ENCODE results near the gene TM9SF2.

TM9SF2 gene

GRCh38 chr13:99495466-99496183 is 5.6 kb upstream of the TM9SF2 start:
- no peak for DNase-seq (ENCODE audit: low spot score)

DNA sequence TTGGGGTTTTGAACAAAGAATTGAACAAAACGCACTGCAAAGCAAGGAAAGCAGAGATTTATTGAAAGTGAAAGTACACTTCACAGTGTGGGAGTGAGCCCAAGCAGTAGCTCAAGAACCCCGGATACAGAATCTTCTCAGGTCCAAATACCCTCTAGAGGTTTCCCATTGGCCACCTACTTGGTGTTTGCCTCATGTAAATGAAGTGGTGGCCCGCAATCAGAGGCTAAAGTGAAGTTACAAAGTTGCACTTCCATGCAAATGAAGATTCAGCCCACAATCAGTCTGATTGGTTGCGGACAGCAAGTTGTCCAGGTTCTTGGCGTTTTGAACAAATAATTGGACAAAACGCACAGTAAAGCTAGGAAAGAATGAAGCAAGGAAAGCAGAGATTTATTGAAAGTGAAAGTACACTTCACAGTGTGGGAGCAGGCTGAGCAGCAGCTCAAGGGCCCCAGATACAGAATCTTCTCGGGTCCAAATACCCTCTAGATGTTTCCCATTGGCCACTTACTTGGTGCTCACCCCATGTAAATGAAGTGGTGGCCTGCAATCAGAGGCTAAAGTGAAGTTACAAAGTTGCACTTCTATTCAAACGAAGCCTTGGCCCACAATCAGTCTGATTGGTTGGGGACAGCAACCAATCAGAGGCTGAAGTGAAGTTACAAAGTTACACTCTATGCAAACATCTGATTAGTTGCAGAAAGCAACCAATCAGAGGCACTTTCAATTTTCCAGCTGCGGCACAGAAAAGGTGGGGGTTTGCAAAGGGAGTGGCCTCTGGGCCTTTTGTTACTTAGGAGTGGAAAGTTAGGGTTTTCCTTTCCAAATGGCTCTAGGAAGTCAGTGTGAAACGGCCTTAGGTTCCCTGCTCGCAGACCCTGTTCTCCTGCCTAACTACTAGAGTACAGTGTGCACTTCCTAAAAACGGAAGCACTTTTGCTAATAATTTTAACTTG is 4.8 kb upstream of the TM9SF2 start:
- peak; percentile 84 for DNase-seq (ENCODE audit: low spot score)

- DNase-seq (ENCODE audit: low spot score): peak; percentile 94
Observed at GRCh38 chr13:99498171-99499161, 2.8 kb upstream of the TM9SF2 start.

DNA sequence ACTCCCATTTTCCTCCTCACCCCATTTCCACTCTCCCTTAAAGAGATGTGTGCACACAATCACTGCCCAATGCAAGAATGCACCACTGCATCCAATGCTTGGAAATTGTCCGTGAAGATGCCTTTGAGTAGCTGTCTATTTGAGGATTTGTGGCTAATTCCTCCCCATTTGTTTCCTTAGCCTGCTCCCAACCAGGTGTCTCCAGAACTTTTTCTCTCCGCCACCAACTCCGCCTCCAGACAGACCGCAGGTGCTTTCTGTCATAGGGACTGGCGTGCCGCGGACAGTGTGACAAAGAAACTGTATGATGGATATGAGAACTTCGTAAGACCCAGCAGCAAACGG is 461 bp upstream of the TM9SF2 start:
- no peak for DNase-seq (ENCODE audit: low spot score)

DNA sequence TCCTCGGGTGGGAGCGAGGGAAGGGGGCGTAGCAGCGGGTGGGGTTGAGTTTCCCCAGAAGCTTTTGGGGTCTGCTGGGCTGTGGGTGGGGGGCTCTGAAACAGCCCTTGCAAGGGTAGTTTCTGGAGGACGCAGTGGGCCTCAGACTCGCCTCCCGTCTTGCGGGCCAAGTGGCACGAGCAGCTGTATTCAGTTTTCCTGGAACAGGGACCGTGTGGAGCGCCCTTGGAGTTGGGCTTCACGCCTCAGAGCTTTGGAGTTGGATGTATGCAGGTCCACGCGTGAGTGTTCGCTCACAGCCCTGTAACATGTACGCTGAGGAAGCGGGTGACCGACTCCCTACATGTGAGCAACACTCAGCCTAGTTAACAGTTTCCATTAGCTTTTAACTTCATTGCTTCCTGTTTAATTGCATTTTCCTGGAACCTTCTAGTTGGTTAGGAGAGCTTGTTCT is 603 bp downstream of the TM9SF2 start:
- peak; percentile 58 for DNase-seq (ENCODE audit: low spot score)

DNA sequence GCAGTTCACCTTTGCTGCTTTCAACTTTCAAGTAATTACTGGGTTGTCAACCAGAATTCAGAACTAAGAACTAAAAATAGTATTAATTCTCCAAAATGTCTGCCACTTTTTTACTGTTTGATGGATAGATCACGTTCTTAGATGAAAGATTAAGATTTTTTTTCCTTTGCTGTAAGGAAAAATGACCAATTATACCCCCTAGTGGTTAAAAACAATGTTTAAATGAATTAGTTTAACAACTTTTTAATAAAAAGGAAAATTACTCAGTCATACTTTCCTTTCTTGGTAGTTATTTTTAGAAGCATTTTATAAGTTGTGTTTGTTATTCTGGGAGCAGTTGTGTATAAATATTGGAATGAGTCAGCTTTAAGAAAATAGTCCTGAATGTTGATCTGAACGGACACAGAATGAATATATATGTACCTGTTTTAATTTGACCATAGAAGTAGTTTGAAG is 4.6 kb downstream of the TM9SF2 start:
- peak; percentile 51 for DNase-seq (ENCODE audit: low spot score)

DNA sequence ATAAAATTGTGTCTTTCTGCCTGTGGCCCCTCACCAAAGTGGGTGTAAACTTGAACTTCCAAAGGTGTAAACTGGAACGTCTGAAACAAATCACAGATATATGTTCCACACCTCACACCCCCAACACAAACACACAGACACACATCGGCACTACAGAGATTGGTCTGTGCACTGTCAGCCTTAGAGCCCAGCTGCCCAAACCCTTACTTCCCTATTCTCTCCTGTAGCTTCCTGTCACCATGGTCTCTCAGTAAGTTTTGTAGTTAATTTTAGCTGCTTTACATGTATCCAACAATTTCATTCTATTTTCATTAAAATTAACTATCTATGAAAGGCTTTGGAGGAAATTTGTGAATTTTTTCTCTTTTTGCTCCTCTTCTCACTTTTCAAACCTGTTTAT is 5.4 kb downstream of the TM9SF2 start:
- DNase-seq (ENCODE audit: low spot score): no peak

GRCh38 chr13:99507054-99507453 is 5.8 kb downstream of the TM9SF2 start:
- DNase-seq (ENCODE audit: low spot score): no peak

GRCh38 chr13:99507551-99507950 is 6.3 kb downstream of the TM9SF2 start:
- DNase-seq (ENCODE audit: low spot score): no peak

- DNase-seq (ENCODE audit: low spot score): no peak
Observed at GRCh38 chr13:99507986-99508385, 6.7 kb downstream of the TM9SF2 start.

- DNase-seq (ENCODE audit: low spot score): no peak
Observed at GRCh38 chr13:99509479-99509878, 8.2 kb downstream of the TM9SF2 start.

- DNase-seq (ENCODE audit: low spot score): no peak
Observed at GRCh38 chr13:99514801-99515200, 13.5 kb downstream of the TM9SF2 start.

GRCh38 chr13:99516153-99516929 is 15.1 kb downstream of the TM9SF2 start:
- no peak for DNase-seq (ENCODE audit: low spot score)

DNA sequence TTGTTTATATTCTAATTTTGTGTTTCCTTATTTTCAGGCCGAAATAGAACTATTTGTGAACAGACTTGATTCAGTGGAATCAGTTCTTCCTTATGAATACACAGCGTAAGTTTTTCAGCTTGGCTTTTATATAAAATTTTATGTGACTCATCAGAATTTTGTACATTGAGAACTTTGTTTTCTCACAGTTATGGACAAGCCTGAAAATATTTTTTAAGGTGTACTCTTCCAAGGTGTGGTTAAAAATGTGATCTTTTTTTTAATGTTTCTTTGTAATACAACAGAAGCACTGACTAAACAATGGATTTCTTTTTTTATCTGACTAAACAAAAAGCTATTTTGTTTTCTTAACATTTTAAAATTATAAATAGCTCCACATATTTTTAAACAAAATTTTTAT is 16.3 kb downstream of the TM9SF2 start:
- no peak for DNase-seq (ENCODE audit: low spot score)

DNA sequence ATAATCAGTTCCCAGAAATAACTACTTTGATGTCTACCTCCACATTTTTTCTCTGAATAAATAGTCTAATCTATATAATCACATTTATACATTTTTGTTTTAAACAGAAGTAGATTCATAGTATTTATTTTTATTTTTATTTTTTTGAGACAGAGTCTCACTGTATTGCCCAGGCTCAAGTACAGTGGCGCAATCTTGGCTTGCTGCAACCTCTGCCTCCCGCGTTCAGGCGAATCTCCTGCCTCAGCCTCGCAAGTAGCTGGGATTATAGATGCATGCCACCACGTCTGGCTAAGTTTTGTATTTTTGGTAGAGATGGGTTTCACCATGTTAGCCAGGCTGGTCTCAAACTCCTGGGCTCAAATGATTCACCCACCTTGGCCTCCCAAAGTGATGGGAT is 16.7 kb downstream of the TM9SF2 start:
- no peak for DNase-seq (ENCODE audit: low spot score)

- DNase-seq (ENCODE audit: low spot score): no peak
Observed at GRCh38 chr13:99522298-99522697, 21.0 kb downstream of the TM9SF2 start.

- DNase-seq (ENCODE audit: low spot score): no peak
Observed at GRCh38 chr13:99523838-99524237, 22.6 kb downstream of the TM9SF2 start.

- DNase-seq (ENCODE audit: low spot score): no peak
Observed at GRCh38 chr13:99525967-99526366, 24.7 kb downstream of the TM9SF2 start.

GRCh38 chr13:99526549-99526948 is 25.3 kb downstream of the TM9SF2 start:
- no peak for DNase-seq (ENCODE audit: low spot score)

DNA sequence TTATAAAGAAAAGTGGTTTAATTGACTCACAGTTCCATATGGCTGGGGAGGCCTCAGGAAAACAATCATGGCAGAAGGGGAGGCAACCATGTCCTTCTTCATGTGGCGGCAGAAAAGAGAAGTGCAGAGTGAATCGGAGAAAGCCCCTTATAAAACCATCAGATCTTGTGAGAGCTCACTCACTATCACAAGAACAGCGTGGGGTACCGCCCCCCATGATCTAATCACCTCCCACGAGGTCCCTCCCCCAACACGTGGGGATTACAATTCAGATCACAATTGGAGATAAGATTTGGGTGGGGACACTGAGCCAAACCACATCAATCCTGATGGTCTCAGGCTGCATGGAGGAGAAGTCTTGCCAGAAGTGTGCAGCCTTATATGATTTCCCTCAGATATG is 26.0 kb downstream of the TM9SF2 start:
- DNase-seq (ENCODE audit: low spot score): no peak

DNA sequence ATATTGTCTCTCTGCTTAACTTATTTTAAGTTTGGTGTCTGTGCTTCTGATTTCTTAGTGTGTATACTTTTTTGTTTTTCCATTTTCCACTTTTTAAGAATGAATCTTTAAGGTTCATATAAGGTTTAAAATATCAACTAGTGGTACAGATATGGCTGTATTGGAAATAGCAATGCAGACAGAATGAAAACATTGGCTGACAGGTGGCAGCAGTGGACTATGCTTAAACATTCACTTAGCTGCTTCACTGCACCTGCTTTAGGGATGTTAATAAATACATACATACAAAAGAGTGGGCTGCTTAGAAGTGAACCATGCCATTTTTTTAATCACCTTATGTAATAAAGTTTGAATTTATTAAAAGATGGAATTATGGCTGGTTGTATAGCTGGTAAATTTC is 27.3 kb downstream of the TM9SF2 start:
- DNase-seq (ENCODE audit: low spot score): peak; percentile 24

Measured in hematopoietic multipotent progenitor cell treated with erythropoietin and hydrocortisone succinate and interleukin-3 and kit ligand, for 17 days (in vitro differentiated cells).